GM20431 (cell line): ENCODE results near the gene PSAT1.

Source experiments
- in situ Hi-C: fragments of 300-500 bp; cut with MseI, MboI; formaldehyde crosslinking; loops from one replicate; pipeline ENCODE4 v1.15.0; 2020; ENCODE audit warnings: low sequenced_read_pairs; ENCODE audit not compliant: unreplicated experiment

The PSAT1 gene

DNA sequence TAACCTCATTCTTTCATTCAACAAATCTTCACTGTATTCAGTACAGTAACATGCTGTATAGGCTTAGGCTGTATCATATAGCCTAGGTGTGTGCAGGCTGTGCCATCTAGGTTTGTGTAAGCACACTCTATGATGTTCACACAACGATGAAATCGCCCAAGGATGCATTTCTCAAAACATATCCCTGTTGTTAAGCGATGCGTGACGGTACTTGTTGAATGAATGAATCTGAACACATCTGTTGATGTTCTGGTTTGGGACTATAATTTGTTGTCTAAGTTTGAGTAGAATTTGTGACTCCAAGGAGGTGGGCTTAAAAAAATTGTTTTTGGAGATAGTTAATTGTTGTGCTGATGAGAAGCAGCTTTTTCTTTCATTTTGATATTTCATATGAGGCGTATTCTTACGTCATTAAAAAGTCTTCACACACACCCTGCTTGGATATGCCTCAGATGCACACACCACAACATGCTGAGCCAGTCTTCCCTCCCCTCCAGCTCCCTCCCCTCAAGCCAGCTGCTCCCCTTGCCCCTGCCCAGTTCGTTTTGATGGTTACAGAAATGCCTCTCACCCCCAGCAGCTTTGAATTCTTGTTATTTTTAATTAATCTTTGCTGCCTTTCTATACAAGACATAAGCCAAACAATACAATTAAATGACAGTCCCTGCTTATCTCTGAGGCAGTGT is 5.5 kb upstream of the PSAT1 start:
- in situ Hi-C loops = no loop called here

DNA sequence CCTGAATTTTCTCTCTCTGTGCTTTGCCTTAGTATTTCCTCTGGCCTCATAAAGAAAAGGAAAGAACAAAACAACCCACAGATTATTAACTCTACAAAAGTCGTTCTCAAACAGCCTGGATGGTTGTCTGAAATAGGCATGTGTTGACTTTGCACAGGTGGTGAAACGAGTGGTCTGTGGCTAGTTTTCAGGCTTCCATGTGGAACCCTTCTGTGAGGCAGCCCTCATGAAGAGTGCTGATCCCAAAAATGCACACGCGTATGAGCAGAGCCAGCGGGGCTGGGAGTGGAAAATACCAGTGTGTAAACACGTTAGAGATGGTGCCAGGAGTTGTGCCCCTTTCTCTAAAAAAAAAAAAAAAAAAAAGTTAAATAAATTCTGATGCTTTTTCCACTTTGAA is 4.9 kb upstream of the PSAT1 start:
- in situ Hi-C loops = no loop called here

DNA sequence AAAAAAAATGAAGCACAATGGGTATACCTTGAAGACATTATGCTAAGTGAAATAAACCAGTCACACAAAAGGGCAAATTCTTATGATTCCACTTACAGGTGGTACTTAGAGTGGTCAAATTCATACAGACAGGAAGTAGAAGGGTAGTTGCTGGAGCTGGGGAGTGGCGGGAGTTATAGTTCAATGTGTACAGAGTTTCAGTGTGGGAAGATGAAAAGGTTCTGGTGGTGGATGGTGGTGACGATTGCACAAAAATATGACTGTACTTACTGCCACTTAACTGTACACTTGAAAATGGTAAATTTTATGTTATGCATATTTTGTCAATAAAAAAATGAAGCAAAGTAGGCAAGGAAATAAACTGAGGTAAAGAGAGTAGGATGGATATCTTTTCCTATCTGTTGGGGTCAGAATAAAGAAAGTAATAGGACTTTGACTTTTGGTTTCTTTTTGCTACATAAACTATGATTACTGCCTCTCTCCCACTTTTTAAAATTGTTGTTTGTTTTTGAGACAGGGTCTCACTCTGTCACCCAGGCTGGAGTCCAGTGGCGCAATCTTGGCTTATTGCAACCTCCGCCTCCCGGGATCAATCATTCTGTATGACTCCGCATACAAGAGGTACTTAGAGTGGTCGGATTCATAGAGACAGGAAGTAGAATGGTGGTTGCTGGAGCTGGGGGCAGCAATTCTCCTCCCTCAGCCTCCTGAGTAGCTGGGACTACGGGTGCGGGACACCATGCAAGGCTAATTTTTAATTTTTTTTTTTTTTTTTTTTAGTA is 4.0 kb upstream of the PSAT1 start:
- in situ Hi-C loops = no loop called here

DNA sequence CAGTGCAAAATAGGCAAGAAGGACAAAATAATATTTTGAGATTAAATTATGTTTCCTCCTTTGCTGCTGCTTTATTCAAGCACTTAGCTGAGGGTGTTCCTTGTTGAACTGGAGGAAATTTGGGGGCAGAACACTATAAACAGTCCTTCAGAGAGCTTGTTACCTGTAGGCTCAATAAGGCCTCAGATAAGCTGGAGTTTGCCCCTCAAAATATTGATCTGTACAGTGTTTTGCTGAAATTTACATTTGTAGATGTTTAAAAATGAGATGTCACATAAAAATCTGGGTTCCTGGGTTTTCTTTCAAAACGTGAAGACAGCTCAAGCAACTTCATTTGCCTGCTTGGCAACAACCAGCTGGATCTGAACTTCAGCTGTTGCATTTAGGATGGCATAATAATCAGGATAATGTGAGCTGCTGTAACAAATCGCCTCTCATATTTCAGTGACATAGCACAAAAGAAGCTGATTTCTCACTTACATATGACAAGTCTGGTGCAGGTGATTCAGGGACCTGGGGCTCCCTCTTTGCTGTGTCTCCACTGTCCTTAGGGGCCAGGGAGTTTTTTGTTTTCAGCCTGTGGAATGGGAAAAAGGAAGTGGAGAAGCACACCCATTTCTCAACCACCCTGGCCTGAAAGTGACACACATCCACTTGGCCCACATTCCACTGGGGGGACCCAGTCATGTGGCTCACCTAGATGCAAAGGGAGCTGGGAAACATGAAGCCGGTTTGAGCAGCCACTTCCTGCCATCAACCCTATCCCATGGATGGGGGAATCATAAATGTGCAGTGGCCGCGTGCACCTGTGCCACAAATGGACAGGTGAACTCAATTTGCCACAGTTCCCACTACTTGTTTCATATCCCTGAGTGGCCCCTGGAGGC is 2.4 kb upstream of the PSAT1 start:
- in situ Hi-C loops = no loop called here

DNA sequence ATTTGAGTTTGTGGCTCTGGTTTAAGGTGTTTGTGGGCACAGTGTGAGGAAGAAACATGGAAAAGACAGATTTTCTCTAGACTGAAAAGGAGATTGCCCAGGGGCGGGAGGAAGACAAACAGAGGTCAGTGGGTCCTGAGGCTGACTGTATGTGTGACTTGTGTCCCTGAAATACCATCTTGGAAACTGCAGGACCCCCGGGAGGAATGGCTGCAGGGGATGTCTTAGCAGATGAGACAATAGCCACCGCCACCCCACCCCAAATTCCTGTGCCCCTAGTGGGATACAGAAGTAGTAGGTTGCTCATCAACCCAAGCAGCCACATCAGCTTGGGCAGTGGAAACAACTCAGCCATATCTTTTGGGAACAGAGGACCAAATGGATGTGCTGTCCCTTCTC is 1.7 kb upstream of the PSAT1 start:
- in situ Hi-C loops = no loop called here

DNA sequence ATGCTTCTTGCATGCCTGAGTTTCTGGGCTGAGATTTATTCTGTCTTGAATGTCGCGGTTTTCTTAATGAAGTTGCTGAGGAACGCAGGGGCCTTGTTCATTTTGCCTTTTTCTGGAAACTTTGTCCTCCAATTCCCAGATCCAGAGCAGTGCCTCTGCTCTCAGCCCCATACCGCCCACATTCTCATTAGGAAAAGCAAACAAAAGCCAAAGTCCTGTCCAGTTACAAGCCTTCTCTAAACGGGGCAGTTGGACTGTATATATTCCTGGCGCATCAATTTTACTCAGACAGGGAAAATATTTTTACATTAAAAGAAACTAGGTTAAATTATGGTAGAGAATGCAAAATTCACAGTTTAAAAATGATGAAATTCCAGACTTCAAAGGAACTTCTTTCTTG is 1.2 kb upstream of the PSAT1 start:
- in situ Hi-C loops = no loop called here

DNA sequence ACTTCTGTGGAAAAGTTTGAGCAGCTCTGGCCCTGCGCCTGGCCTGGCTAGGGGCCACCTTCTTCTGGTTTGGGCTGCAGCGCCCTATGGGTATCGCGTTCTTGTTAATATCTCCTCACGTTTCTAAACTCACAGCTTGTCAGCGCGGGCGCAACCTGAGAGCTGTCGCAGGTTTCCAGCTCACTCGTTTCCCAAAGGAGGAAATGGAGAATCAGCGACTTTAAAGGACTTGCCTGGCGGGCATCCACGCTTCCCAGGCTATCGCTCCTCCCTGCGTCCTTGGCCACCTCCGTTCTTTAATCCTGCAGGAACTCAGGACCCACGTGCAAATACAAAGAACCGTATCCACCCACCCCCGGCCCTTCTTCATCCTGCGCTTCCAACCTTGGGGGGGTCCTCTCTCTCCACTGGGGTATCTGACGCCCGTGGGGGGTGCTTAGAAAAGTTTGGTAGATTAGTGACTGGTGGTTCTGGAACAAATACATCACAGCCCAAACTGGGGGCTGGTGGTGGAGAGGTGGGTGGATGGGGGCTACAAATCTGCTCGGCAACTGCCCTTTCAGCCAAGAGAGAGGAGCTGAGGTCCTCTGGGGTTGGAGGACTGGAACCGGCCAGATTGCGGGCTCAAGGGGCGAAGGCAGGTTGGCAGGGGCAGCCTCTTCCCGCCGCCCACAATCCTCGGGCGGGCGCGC is 578 bp upstream of the PSAT1 start:
- in situ Hi-C loops = no loop called here

DNA sequence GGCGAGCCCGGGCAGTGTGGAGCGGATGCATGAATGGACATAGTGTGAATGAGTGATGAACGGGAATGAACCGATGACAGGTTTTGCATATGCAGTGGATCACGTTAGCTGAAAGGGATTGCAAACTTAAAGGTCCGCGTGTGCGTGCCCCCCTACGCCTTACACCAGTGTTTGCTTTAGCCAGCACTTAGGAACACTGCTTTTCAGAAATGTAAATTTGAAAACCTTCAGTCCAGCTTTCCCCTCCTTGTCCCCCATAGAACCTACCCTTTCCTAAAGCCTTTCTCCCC is 692 bp downstream of the PSAT1 start:
- in situ Hi-C loops = no loop called here

DNA sequence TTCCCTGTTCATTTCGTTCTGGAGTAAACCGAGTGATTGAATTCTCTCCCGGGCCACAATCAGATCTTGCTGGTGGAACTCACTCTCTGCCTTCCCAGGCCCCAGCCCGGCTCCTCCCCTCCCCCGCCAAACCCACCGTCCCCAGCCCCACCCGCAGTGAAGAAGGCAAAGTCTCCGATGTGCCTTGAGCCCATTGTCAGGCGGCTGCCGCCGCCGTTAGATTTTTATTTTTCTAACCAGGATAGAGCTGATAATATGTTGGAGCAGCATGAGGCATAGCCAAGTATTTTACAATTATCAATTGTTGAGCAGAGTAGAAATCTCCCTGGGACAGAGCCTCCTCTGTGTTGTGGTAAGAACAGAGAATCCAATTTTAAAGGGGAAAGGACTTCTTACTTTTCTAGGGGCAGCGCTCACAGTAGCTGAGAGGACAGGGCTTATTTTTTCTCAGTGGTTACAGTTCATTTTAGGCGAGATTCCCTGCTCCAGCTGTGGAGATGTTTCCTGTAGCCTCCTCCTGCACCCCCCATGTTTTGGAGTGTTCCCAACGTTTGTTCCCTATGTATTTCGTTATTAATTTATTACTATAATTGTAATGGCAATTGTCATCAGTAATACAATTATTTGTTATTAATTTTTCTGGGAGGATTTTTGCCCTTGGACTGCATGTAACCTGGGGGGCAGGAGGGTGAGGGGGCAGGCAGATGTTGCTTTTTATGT is 1.3 kb downstream of the PSAT1 start:
- in situ Hi-C loops = no loop called here

DNA sequence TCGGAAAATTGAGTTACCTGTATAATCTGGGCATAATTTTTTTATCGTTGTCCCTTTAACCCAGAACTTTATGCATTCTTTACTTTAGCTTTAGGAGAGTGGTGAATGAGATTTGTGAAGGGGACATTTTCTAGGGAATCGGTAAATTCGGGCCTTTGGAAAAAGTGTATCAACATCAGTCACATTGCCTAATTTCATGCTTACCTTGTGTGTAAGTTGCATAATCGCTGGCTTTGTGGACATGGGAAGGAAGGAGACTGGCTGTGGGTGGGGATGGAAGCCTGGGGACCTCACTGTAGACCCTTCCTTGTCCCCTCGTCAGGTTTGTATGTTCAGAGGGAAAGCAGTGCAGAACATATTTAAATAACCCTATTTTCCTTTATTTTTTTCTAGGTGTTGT is 3.3 kb downstream of the PSAT1 start:
- in situ Hi-C loops = no loop called here

DNA sequence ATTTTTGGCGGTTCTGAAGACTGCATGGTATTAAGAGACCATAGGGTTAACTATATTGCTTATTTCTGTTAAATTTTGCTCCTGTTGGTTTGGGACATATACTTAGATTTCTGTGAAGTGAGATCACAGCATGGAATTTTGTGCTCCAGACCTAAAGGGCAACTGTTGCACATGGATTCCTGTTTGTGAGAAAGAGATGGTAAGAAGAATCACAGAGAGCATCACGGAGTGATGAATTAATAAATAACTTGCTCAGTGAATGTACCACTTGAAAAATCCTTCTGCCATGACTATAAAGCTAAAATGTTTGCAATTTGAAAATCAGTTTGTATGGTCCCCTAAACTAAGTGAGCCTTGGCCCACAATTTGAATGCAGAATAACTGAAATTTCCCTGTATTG is 4.5 kb downstream of the PSAT1 start:
- in situ Hi-C loops = no loop called here

DNA sequence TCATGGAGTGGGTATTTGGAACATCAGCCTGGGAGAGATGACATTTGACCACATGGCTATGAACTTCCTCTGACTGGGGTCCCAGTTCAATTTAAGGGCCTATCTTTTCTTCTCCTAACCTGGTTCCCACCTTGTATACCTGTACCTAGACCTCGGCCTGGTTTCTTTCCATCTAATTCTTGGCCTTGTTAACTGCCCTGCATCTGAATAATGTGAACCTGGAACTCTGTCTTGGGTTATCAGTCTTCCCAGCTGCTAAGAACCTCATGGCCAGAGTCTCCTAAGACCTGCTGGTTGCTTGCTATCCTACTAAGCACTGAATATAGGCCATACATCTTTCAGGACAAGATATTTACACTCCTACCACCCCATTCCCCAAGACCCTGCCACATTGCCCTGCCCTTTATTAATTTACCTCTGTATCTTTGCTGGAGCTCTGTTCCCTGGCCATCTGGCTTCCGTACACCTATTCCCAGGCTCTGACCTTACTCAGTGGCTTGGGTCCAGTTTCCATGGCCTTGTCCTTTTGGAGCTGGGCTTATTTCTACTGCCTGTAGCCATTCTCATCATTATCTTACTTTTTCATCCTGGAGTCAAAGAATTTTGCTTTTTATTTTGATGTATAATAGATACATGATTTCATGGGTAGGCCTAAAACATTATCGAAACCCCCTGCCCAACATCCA is 6.6 kb downstream of the PSAT1 start:
- in situ Hi-C loops = no loop called here

DNA sequence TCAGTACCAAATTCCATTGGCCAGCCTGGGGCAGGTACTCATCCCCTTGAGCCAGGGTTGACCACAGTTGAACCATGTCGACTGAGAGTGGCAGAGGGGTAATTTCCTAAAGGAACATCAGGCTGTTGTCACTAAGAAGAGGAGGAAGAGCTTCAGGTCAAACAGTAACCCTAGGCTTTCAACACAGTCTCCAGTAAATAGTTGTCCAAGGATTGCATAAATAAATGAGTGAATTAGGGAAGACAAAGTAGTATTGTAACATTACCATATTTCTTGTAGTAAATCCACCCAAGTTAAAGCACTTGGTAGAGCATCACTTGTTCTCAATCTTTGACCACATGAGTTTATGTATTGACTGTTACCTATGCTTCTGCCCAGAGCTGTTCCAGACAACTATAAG is 7.4 kb downstream of the PSAT1 start:
- in situ Hi-C loops = no loop called here

DNA sequence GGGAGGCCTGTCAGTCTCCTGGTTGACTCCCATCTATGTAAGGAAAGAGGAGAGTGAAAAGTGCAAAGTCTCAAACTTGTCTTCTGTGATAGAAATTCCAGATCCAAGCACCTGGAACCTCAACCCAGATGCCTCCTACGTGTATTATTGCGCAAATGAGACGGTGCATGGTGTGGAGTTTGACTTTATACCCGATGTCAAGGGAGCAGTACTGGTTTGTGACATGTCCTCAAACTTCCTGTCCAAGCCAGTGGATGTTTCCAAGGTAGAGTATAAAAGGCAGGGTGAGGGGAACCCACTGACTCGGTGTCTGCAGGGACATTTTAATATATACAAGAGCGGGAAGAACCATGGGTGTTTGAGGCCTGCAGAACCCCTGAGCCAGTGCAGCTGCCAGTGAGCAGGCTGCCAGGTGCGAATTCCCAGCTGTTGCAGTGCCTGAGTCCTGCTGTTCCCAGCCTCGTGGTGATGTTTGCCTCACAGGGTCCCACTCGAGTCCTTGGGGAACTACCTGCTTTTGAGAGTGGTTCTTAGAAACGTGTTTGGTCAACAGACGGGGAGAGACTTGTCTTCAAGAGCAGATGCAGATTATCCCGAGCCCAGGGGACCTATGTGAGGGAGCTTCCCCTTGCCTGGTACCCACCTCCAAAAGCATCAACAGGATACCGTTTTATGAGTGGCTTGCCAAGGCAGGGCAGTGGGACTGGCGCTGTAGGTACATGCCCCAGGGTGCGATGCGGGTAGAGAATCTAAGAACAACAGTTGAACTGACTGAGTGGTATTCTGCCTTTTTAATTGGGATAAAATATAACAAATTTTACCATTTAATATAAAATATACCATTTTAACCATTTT is 9.5 kb downstream of the PSAT1 start:
- in situ Hi-C loops = no loop called here

DNA sequence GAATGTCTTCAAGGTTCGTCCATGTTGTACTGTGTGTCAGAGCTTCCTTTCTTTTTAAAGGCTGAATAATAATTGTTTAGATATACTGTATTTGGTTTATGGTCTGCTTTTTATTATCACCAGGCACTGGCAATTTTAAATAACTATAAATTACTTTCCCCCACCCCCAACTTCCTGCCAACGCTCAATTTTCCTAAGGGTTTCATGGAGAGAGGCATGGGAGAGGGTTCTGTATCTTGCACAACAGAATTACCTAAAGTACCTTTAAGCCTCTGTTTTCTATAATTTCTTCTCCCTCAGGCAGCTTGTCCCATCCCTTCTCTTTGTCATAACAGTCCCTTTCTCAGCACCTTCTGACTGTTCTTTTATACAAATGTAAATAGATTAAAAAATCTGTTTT is 10.4 kb downstream of the PSAT1 start:
- in situ Hi-C loops = no loop called here

DNA sequence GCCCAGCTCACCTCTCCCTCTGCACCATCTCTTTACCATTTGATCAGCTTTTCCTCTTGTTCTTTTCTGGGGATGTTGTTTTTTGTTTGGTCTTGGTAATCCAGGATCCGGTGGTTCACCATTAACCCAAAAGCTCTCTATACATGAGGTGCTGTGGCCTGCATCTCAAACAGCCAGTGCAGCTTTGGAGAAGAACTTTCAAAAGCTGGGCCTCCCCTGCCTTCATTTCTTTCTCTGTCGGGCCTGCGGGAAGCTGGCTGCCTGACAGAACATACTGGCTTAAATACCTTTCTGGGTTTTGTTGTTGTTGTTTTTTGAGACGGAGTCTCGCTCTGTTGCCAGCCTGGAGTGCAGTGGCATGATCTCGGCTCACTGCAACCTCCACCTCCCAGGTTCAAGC is 12.1 kb downstream of the PSAT1 start:
- in situ Hi-C loops = no loop called here

DNA sequence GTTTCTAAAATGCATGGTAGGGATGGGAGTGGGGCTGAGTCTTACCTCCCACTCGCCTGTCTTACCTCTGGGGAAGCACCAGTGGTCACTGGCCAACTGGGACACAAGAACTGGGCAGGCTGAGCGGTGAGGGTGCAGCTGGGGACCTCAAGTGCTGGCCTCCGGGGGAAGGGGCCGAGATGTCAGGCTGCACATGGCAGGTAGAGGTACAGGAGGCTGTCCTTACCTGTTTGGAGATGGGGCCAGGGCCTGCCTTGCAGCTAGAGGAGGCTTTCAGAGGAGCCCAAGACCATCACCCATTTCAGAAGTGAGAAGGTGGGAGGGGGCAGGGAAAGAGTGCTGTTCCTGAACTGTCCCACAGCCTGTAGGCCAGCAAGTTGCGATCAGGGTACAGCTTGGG is 14.2 kb downstream of the PSAT1 start:
- in situ Hi-C loops = no loop called here

DNA sequence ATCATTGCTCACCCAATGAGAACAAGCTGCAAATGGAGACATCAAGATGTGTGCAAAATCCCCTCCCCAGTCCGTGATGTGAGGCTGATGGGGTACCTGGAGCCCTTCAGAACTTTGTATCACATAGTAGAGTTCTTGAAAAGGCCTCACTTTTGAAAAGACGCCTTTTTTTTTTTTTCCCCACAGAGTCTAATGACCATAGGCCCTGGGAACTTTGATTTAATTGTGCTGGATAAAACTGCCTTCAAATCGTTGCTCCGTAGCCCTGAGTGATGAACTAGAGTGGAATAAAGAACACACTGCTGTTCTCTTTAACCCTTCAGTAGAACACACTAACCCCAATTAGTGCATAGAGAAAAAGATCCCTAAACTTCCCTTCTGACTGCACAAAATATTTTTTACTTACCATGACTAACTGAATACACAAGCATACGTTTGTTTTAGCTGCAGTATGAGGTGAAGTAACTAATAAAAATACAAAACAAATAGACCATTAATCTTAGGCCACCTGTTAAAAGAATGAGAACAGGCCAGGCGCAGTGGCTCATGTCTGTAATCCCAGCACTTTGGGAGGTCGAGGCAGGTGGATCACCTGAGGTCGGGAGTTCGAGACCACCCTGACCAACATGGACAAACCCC is 15.1 kb downstream of the PSAT1 start:
- in situ Hi-C loops = no loop called here
